D721Med (cell line): ENCODE measurements around the gene MAP3K19.

Experiments used
- DNase-seq: peaks from one replicate; pipeline ENCODE4 v3.0.0; 2011; ENCODE audit warnings: low spot score; ENCODE audit not compliant: insufficient read length
- FAIRE-seq: peaks from 2 replicates; lab custom pipeline; 2011; peaks lifted over from hg19 to GRCh38; lab: Jason Lieb, UNC
- TF ChIP-seq, protein P1 (sequence below): IDR thresholded peaks from 2 replicates; pipeline ENCODE4 v1.5.1; 2012; ENCODE audit warnings: mild to moderate bottlenecking, control low read depth; ENCODE audit not compliant: insufficient read depth; ENCODE audit errors: missing control alignments

Gene MAP3K19

DNA sequence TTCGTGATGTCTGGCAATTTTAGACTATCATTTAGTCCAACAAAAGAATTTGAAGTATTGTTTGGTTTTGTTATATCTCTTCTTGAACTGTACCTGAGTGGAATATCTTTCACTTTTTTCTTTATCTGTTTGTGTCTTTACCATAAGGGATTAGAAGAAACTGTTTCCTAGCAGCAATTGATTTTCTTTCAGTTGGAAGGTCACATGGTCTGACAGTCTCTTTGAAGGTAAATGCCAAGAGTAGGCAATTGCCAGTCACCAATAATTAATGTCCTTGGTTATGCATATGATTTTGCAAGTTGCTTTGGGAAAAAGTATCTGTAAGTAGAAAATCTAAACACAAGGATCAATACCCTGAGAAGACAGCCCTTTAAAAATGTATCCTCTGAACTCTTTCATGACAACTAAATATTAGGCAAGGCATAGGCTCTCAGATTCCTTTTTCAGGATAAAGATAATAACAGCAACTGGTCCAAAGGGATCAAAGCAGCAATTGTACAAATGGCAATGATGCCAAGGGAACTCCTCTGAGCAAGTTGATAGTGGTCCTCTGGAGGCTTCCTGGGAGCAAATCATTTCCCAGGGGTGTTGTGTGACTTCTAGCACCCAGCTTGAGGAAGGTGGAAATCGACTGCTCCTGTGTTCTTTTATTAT, 17.6 kb downstream of the MAP3K19 start:
- DNase-seq (no peak), FAIRE-seq (no peak)
- TF ChIP-seq, protein P1, sequence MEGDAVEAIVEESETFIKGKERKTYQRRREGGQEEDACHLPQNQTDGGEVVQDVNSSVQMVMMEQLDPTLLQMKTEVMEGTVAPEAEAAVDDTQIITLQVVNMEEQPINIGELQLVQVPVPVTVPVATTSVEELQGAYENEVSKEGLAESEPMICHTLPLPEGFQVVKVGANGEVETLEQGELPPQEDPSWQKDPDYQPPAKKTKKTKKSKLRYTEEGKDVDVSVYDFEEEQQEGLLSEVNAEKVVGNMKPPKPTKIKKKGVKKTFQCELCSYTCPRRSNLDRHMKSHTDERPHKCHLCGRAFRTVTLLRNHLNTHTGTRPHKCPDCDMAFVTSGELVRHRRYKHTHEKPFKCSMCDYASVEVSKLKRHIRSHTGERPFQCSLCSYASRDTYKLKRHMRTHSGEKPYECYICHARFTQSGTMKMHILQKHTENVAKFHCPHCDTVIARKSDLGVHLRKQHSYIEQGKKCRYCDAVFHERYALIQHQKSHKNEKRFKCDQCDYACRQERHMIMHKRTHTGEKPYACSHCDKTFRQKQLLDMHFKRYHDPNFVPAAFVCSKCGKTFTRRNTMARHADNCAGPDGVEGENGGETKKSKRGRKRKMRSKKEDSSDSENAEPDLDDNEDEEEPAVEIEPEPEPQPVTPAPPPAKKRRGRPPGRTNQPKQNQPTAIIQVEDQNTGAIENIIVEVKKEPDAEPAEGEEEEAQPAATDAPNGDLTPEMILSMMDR = no peak

DNA sequence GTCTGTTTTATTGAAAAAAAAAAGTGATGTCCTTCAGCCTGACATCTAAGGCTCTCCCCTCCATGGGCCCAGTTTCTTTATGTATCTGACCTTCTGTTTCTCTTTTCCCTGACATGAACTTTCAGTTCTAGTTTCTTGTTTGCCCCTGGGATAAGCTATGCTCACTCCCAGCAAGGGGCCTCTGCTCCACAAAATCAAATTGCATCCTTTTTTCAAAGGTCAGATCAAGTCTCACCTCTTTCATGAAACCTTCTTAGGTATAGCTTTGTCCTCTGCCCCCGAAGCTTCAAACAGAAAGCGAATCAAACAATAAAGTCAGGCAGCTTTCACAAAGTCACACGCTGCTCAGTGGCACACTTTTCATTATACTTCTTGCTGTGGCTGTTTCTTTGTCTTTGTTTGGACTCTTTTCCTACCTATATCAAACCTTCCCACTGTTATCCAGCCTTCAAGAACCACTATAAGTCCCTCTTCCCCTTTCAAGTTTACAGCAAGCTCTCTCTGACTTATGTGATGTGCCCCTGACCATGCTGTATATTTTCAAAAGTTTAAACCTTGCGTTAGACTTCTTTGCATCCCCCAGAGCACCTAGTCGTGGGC, 23.3 kb downstream of the MAP3K19 start:
- FAIRE-seq (no peak), DNase-seq (no peak)
- TF ChIP-seq, protein P1 = no peak

DNA sequence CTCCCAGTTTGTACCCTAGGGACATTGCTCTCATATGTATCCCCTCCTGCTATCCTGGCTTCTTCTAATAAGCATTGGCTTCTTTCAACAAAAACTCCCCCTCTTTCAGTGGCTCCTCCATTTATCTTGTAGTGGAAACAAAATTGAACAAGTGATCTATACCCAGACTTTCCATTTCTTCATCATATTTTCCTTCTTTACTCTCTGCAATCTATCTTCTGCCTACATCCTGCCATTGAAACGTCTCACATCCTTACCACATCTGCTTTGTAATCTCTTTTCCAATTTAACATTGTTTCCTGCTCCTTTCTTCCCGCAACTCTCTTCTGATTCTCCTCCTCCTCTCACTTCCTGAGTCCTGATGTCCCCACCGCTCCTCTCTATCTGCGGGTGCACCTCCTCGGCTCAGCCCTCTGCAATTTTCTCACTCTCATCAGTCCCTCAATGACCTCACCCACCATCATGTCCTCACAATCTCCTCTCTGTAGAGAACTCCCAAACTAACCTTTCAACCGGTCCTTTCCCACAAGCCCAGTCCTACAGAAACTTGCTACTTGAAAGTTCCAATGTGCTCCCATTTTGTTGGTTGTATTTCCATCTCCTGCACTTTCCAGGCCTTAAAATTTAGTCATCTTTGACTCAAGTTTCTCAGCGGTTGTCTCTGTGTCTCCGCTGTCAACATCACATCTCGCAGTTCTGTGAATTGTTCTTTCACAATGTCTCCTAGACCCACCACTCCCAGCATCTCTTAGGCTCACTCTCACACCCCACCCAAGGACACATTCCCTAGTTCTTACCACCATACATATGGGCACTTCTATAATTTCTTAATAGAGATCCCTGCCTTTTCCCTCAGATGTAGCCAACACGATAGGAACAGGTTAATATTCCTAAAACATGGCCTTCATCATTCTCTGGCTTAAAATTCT, 24.0 kb downstream of the MAP3K19 start:
- FAIRE-seq (no peak), DNase-seq (no peak)
- TF ChIP-seq, protein P1 = no peak

DNA sequence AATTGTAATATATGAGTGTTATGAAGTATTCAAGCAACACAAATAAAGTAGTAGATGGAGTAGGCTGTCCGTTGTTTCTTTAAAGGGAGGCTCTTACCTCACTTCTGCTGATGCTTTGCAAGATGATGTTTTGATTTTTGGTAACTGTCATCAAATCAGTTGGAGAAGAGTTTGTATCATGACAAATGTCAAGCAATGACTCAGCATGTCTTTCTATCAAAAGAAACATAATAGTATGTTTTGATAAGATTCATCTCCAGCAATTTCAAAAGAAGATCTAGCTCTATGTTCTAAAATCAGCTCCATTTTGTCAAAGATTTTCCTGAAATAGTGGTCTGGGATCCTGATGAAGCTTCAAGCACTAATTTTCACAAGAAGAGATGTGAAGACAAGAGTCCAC, 25.6 kb downstream of the MAP3K19 start:
- DNase-seq (no peak), FAIRE-seq (no peak)
- TF ChIP-seq, protein P1 = no peak

DNA sequence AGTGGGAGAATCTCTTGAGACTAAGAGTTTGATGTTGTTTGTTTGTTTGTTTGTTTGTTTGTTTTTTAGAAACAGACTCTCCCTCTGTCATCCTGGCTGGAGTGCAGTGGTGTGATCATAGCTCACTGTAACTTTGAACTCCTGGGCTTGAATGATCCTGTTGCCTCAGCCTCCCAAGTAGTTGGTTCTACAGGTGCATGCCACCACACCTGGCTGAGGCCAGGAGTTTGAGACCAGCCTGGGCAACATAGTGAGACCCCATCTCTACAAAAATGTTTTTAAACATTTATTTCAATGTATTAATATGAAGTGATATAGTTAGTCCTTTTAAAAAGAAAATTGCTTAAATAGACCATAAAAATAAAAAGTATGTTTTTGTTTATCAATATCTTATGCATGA, 35.6 kb downstream of the MAP3K19 start:
- FAIRE-seq (no peak), DNase-seq (no peak)
- TF ChIP-seq, protein P1 = no peak

DNA sequence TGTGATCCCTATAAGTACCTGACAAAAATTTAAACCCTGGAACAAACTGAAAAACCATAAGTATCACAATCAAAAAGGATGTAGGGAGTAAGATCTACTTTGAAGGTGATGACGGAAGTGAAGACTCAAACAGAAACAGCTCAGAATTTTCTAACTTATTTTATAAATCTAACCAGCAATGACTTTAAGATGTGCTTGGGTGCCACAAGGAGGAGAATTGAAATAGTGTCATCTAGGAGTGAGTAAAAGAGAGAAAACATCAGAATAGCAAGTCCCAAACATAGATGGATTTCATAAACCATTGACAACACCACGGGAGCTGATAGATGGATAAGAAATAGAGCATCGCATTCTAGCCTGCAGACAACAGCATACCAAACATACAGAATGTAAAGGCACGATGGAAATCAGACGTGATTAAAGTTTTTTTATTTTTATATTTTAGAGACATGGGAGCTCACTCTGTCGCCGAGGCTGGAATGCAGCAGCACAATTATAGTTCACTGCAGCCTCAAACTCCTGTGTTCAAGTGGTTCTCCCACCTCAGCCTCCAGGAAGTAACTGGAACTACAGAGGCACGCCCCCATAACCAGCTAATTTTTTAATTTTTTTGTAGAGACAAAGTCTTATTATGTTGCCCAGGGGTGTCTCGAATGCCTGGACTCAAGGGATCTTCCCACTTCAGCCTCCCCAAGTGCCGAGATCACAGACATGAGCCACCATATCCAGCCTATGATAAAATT, 36.9 kb downstream of the MAP3K19 start:
- no peak for FAIRE-seq
- TF ChIP-seq, protein P1 = no peak
- DNase-seq = no peak
